HG03520 (cell line): Measurements from ENCODE around the gene PRSS57.
"Not testable (repeated sequence)": the region's sequence is repeated elsewhere in the genome, so short reads cannot be mapped to it uniquely, and the experiment has no call there.

Source experiments
- ATAC-seq: cut with Tn5 transposase; IDR thresholded peaks from one replicate; pipeline ENCODE4 v1.9.1; 2021; ENCODE audit warnings: mild to moderate bottlenecking, moderate library complexity; ENCODE audit not compliant: unreplicated experiment

Gene PRSS57

DNA sequence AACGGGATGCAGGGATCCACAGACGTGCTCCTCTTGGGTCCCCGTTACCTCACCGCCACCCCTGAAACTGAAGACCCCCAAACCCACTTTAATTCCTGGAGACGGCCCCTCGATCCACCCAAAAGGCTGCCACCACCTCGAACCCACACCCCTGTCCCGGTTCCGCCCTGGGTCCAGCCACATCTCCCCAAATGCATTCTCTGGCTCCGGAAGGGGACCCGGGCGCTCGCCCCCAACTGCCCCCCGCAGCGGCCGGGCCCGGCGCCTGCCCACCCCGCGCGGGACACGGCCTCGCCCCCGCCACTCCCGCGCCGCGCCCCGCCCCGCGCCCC, 19.3 kb downstream of the PRSS57 start:
- no peak for ATAC-seq

DNA sequence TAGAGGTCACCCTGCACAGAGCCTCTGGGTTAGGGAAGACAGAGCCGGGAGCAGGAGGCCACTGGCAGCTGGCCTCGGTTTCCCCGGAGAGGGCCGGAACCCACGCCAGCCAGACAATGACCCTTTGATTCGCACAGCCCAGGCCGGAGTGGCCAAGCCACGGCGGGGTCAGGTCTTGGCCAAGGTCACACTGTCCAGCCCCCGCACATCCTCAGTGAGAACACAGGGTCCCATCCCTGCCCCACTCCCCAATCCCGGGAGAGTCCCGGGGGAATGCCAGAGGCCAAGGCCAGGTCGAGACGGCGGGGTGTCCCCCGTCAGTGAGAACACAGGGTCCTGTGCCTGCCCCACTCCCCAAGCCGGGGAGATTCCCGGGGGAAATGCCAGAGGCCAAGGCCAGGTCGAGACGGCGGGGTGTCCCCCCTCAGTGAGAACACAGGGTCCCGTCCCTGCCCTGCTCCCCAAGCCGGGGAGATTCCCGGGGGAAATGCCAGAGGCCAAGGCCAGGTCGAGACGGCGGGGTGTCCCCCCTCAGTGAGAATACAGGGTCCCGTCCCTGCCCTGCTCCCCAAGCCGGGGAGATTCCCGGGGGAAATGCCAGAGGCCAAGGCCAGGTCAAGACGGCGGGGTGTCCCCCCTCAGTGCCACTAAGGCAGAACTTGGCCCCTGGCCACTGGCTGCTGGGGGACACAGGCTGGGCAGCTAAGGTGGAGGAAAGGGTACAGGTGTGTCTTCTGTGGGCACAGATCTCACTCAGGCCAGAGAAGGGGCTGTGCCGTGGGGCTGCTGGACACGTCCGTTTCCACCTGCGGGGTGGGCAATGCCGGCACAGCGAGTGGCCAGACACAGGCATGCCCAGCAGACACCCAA, 20.7 kb downstream of the PRSS57 start:
- ATAC-seq, result no peak

DNA sequence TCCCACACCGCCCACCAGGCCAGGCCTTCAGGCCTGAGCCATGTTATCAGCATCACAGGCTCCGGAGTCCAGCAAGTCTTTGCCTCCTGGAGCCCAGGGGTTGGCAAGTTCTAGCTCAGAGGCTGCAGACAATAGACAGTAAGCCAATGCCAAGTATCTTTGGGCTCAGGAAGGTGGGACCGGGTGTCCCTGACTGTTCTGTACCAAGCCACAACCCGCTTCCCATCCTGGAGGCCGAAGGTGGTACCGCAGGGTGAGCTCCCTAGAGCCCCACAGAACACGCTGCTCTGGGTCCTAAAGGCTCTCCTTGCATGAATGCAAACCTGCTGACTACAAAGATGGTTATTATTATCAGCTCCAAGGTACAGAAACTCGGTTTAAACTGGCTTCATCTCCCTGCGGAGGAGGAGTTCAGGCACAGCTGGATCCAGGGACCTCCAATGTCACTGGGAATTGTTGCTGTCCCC, 24.6 kb downstream of the PRSS57 start:
- ATAC-seq, result no peak

DNA sequence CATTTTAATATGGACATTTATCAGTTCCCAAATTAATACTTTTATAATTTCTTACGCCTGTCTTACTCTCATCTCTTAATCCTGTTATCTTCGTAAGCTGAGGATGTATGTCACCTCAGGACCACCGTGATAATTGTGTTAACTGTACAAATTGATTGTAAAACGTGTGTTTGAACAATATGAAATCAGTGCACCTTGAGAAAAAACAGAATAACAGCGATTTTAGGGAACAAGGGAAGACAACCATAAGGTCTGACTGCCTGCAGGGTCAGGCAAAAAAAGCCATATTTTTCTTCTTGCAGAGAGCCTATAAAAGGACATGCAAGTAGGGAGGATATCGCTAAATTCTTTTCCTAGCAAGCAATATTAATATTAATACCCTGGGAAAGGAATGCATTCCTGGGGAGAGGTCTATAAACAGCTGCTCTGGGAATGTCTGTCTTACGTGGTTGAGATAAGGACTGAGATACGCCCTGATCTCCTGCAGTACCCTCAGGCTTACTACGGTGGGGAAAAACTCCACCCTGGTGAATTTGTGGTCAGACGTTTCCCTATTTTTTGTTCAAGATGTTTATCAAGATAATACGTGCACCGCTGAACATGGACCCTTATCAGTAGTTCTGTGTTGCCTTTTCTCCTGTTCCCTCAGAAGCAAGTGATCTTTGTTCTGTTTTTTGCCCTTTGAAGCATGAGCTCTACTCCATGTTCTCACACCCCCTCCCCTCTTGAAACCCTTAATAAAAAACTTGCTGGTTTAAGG, 26.4 kb downstream of the PRSS57 start:
- not testable (repeated sequence) for ATAC-seq

DNA sequence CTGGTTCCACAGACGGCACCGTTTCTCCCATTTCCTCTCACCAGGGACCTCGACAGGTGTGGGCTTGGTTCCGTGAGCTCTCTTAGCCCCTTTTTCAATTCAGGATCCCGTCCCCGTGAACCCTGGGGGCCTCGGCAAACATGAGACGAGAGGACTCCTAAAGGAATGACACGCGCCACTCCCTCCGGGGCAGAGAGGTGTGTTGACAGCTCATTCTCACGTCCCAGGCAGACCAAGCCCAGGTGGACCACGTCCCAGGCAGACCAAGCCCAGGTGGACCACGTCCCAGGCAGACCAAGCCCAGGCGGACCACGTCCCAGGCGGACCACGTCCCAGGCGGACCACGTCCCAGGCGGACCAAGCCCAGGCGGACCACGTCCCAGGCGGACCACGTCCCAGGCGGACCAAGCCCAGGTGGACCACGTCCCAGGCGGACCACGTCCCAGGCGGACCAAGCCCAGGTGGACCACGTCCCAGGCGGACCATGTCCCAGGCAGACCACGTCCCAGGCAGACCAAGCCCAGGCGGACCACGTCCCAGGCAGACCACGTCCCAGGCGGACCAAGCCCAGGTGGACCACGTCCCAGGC, 28.2 kb downstream of the PRSS57 start:
- ATAC-seq, result not testable (repeated sequence)

DNA sequence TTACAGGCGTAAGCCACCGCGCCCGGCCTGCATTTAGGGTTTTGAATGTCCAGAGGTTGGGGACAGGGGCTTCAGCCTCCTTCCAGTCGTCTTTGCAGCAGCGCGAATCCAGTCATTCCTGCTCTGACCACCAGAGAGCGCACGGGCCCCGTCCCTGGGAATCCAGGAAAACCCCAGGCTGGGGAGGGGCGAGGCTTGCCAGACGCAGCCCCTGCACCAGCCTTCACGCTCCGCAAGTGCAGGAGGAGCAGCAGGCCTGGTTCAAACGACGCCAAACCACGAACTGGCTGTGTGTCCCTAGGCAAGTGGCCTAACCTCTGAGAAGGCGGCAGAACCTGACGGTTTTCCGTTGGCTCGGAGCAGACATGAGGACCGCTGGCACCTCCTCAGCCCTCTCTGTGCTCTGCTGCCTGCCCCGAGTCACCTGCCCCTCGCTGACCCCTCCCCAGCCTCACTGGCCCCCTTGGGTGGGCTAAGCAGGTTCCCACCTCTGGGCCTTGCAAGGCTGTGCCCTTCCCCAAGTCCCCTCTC, 30.3 kb downstream of the PRSS57 start:
- ATAC-seq, result no peak

DNA sequence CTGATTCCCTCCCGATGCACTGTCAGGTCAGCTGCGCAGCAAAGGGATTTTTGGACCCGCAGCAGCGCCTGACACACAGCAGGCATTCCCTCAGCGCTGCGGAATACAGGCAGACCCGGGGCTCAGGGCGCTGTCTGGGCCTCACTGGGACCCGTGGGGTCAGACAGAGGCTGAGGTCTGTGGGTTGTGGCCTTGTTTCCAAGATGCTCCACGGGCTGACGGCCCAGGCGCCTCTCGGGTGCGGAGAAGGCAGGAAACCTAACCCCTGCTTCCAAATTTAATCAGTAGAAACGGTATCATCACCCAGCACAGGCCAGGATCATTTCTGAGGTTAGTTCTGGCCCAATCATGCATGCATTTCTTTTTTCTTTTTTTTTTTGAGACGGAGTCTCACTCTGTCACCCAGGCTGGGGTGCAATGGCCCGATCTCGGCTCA, 31.6 kb downstream of the PRSS57 start:
- ATAC-seq, result no peak

DNA sequence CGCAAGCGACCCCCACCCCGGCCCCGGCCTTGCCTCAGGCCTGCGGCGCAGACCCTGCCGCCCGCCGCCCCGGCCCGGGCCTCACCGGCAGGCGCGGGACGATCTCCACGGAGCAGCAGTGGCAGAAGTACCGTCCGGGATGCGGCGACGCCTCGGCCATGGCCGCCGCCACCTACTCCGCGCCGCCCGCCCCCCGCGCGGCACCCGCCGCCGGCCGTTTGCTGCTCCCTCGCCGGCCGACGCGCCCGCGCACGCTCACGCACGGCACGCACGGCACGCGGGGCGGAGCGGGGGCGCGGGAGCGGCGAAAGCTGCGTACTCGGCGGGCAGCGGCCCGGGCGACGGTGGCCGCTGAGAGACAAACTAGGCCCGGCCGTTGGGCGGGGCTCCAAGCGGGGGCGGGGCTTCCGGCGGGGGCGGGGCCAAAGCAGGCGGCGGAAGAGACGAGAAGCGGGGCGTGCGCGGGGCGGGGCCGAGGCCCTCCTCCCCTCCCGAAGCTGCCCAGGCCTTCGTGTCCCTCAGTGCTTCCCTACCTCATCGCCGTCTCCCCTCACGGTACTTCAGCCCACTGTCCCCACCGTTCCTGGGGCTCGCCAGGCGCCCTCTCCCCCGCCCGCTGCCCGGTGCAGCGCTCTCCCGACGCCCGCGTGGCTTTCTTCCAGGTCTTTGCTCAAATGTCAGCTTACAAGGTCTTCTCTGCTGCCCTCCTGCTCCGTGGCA, 32.1 kb downstream of the PRSS57 start, which contains the start of gene RNF126:
TSS of gene RNF126 (minus strand) at position 253 of the 720 bp plus-strand sequence. CDS start at position 160, 93 bp downstream.
- ATAC-seq, result peak; percentile 55

DNA sequence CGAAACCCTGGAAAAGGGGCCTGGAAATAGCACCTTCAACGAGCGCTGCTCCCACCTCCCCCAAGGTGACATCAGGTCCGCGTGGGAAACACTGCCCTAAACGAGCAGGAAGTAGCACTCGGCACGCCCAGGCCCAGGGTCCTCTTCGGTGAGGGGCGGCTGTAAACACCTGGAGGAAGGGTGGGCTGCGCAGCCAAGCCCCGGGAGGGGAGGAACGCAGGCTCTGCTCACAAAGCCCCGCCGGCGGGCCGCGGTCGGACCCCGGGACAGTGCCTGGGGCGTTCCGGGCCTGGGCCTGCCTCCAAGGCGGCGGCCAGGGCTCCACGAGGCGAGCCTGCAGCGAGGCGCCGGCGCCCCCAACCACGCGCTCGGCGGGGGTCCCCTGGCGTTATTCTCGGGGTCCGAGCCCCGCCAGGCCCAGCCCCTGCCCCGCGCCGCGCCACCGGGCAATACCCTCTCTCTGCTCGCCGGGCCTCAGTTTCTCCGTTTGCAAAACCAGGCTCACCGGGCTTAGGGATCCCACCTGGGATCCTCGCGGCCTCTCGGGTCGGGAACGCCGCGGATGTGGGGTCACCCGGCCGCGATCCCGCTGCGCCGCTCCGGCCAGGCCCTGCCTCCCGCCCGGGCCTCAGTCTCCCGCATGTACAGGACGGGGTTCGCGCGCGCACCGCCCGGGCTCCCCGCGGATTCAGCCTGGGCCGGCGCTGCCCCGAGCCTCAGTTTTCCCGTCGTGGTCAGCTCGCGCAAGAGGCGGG, 32.9 kb downstream of the PRSS57 start:
- no peak for ATAC-seq

DNA sequence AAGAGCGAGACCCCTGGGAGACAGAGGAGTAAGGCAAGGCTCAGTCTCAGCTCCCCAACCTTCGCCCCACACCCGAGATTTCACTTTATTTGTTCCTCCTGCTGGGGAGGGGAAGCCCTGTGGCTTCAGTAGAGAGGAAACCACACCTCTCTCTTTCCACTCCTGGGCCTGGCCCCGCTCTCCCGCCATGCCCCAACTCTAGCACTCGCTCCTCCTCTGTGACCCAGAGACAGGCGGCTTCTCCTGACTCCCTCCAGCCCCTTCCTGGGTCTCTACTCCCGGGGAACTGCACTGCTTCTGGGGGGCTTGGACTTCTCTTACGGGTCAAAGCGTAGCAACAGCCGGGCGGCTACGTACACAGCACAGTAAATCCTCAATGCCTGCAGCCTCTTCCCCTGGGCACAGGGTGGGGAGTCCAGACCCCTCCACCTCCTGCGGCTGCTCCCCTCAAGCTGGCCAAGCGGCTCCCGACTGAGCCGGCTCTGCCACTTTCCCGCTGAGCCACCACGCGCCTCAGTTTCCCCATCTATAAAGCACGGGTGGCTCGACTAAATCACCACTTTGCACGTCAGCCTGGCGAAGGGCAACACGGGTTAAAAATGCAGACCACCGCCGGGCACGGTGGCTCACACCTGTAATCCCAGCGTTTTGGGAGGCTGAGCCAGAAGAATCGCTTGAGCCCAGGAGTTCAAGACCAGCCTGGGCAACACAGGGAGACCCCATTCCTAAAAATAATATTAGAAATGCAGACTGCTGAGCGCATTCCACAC, 33.6 kb downstream of the PRSS57 start:
- no peak for ATAC-seq

DNA sequence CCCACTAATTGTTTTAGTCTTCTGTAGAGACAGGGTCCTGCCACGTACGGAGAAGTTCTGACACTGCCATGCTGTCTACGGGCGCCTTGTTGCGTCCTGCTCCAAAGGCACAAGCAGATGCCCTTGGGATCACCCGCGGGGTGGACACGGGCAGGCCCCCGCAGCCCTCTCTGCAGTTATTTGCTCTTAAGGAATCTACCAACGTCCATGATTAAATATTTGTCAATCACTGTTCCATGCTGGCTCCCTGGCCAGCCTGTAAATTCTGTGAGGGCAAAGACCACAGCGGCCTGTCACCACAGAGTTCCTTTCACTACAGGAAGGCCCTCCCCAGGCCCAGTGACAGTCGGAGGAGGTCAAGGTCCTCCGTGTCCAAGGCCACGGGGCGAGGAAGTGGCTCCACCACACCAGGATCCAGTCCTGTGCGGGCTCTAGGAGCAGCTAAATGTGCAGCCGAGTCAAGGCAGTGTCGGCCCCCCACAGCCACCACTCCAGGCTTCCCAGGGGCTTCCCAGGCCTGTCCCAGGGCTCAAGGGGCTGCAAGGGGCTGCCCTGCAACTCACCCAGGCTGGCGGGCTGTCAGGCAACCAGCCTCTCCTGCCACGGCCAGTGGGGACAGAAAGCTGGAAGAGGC, 34.3 kb downstream of the PRSS57 start:
- no peak for ATAC-seq

DNA sequence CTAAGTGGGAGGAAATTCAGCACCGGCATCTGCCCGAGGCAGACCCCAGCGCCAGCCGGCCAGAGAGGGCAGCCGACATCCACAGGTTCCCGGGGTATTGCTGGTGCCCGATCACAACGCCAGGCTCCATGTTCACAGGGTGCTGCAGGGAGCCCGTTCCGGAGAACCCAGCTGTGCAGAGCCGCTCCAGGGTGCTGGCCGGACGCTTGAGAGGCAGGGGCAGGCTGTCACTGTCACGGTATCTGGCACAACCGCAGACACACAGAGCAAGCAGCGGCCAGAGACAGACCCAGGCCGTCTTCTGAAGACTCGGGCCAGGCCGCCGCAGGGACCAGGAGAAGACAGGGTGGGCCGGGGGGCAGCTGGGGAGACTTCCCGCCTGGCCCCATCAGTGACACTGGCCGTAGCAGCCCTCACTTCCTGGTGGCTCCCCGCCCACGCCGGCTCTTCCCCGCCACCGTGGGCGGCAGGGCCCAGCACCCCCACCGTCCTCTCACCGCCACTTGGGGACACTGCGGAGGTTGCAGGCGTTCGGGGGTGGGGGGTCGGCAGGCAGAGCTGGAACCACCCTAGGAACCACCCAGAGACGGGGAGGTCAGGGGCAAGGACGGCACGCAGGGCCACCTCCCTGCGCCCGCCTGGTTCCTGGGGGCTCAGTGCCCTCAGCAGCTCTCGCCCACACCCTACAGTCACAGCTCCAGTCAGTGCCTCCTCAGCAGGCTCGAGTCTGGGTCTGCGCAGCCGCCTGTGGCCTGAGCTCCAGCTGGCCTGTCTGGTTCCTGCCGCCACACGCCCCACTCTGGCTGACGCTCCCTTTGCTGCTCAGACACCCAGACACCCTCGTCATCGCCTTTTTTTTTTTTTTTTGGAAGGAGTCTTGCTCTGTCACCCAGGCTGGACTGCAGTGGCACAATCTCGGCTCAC, 36.1 kb downstream of the PRSS57 start:
- no peak for ATAC-seq

DNA sequence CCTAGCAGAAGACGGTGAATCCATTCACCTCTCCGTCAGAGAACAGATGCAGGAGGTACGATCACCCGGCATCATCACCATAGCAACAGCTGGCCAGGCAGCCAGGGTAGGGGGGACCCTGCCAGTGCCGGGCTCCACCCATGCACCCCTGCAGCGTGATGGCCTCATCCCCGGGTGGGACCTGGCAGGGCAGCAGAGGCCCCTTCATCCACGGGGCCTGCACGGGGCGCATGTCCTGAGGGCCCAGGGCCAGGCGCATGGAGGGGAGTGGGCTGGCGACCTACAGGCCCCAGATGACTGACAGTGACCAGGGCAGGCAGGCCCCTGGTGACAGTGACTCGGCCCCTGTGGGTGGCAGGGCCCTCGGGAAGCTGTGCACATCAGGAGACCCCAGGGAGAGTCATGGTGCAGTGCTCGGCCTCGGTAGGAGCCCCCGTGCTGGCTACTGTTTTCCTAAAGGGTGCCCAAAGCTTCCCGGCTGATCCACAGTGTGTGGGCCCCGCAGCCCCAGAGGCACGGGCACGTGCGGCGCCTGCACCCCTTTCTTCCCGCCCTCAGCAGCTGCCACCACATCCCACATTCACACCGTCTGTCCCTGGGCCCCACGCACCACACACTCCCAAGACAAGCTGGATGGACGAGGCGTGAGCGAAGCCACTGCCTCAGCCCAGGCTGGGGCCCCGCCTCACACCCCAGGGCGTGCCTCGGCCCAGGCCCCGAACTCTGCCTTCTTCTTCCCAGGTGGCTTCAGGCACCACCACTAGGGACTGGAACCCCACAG, 37.0 kb downstream of the PRSS57 start:
- no peak for ATAC-seq

DNA sequence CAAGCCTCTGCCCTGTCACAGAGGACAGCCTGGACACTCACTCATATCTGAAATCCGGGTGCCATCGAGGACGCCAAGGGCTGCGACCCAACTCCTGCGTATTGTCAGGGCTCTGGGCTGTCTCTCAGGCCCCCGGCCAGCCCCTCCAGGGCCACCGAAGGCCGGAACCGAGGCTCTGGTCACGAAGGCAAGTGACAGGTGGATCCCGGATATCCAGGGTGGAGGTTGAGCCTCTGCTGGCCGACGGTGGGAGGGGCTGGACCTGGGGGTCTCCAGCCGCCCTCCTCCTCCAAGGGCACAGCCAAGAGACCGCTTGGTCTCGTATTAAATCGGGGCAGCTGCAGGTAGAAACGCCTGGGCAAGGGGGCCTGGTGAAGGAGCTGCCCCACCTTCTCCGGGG, 37.6 kb downstream of the PRSS57 start:
- no peak for ATAC-seq

DNA sequence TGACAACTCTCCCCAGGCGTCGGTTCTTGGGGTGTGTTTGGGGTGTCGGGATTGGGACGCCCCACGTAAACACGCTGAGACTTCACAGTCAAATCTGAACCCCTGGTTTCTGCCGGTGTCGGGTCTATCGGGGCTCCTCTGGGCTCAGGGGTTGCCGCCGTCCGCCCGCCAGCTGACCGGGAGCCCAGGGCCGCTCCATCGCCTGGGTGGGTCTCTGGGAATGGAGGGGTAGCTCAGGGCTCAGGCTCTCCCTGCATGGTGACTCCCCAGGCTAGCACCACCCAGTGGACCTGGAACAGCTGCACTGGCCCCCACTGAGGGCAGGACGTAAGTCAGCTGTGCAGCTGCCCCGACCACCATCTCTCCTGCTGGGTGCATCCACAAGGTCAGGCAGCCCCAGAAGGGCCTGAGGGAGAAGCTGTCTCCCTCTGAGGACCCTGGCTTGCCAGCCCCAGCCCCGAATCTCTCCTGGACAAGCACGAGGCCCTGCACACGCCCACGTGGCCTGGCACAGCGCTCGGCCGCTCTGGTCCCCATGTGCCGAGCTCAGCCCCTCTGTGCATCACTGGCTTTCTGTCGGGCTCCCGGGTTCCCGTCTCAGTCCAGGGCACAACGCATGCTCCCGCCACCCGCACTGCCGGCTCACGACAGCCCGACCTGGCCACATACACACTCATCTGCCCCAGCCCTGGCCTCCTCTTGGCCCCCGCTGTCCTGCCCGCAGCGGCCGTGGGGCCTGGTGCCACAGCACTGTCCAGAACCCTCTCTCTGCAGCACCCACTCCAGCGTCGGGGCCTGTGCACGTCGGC, 38.3 kb downstream of the PRSS57 start:
- ATAC-seq, result no peak

DNA sequence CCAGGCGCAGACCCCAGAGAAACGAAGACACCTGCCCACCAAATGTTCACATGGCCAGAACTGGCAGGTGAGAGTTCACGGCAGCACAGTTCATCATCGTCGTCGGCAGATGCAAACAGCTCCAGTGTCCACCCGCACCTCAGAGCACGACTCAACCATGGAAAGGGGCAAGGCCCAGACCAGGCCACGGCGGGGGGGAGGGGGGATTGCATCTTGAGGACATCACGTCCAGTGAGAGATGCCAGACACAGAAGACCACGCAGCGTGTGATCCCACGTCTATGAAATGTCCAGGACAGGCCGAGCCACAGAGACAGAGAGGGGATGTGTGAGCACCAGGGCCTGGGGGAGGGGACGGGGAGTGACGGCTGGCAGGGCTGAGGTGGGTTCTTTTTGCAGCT, 39.6 kb downstream of the PRSS57 start:
- no peak for ATAC-seq
